ENCODE results near the gene CLEC4M. TPM values are rescaled to one million over a fixed set of nuclear protein-coding genes. Genes with fewer than 3 reads are reported as not detected.

The CLEC4M gene
- polyA plus RNA-seq, 1 donor (not counting 4 experiments of a cell fraction or from before 2014, with no cell fraction given) = not detected

- dilution Hi-C loops (cut with MboI; ENCODE audit: extremely low pct_ligation_motif_present, low sequenced_read_pairs) = no loop called here
Measured at GRCh38 chr19:7737215-7737614, 25.8 kb upstream of the CLEC4M start.

GRCh38 chr19:7738023-7738422 is 25.0 kb upstream of the CLEC4M start:
- dilution Hi-C loops (cut with MboI; ENCODE audit: extremely low pct_ligation_motif_present, low sequenced_read_pairs) = no loop called here
- no peak overlapping the region for H2AFZ ChIP-seq (ENCODE audit: control insufficient read depth, low read length)
- FAIRE-seq (no peak), DNase-seq (ENCODE audit: low read depth, low spot score) (no peak)
- no peaks in the 10 kb centered on the region for H3K9me1 ChIP-seq (ENCODE audit: control insufficient read depth, extremely low read depth, insufficient read depth, low read length)
- no peaks in the 10 kb centered on the region for H4K20me1 ChIP-seq (ENCODE audit: control insufficient read depth, extremely low read depth, insufficient read depth, low read length)
- H3K4me2 ChIP-seq (ENCODE audit: control insufficient read depth, extremely low read depth, insufficient read depth, low read depth, low read length) = no peak overlapping the region
- no peak overlapping the region for H3K27ac ChIP-seq (ENCODE audit: control insufficient read depth, insufficient read depth, low read length)
- no peak overlapping the region for H3K9ac ChIP-seq (ENCODE audit: control insufficient read depth, extremely low read depth, insufficient read depth, low read length)
- no peak overlapping the region for H3K4me3 ChIP-seq (ENCODE audit: control insufficient read depth in 2 of 3, extremely low read depth in 1 of 3, insufficient read depth in 2 of 3, low read depth in 1 of 3, low read length in 3 of 3)
- no peaks in the 10 kb centered on the region for H3K9me3 ChIP-seq (ENCODE audit: control insufficient read depth, low read depth, low read length)
- H3K4me1 ChIP-seq (ENCODE audit: control insufficient read depth, extremely low read depth, insufficient read depth, low read length) = no peaks in the 10 kb centered on the region
- H3K79me2 ChIP-seq (ENCODE audit: control insufficient read depth, insufficient read depth, low read length) = no peaks in the 10 kb centered on the region
- peaks cover 4% of the 10 kb centered on the region for H3K27me3 ChIP-seq (ENCODE audit: control insufficient read depth, extremely low read depth, insufficient read depth, low read length)
- TF ChIP-seq CTCF (optimal IDR thresholded peaks at IDR 0.05 in 1 of 3, IDR thresholded peaks at IDR 0.05 in 1 of 3, conservative IDR thresholded peaks at IDR 0.05 in 1 of 3; ENCODE audit: extremely low read depth in 1 of 3, insufficient read depth in 2 of 3, low read length in 3 of 3) (no peak), EZH2 (IDR thresholded peaks at IDR 0.05; ENCODE audit: low read length) (no peak)
- H3K36me3 ChIP-seq (ENCODE audit: control insufficient read depth in 2 of 2, extremely low read depth in 1 of 2, insufficient read depth in 2 of 2, low read length in 2 of 2) = no peaks in the 10 kb centered on the region

More at GRCh38 chr19:7737215-7737614, 25.8 kb upstream of the CLEC4M start:
- H3K4me2 ChIP-seq (ENCODE audit: control insufficient read depth, extremely low read depth, insufficient read depth, low read depth, low read length) = no peak overlapping the region
- H3K9me3 ChIP-seq (ENCODE audit: control insufficient read depth, low read depth, low read length) = no peaks in the 10 kb centered on the region
- H3K36me3 ChIP-seq (ENCODE audit: control insufficient read depth in 2 of 2, extremely low read depth in 1 of 2, insufficient read depth in 2 of 2, low read length in 2 of 2) = no peaks in the 10 kb centered on the region
- no peaks in the 10 kb centered on the region for H4K20me1 ChIP-seq (ENCODE audit: control insufficient read depth, extremely low read depth, insufficient read depth, low read length)
- FAIRE-seq (no peak), DNase-seq (ENCODE audit: low read depth, low spot score) (no peak)
- no peaks in the 10 kb centered on the region for H3K4me1 ChIP-seq (ENCODE audit: control insufficient read depth, extremely low read depth, insufficient read depth, low read length)
- H3K9me1 ChIP-seq (ENCODE audit: control insufficient read depth, extremely low read depth, insufficient read depth, low read length) = no peaks in the 10 kb centered on the region
- no peak overlapping the region for H2AFZ ChIP-seq (ENCODE audit: control insufficient read depth, low read length)
- peaks cover 7% of the 10 kb centered on the region for H3K27me3 ChIP-seq (ENCODE audit: control insufficient read depth, extremely low read depth, insufficient read depth, low read length)
- no peak overlapping the region for H3K4me3 ChIP-seq (ENCODE audit: control insufficient read depth in 2 of 3, extremely low read depth in 1 of 3, insufficient read depth in 2 of 3, low read depth in 1 of 3, low read length in 3 of 3)
- no peak for TF ChIP-seq EZH2 (IDR thresholded peaks at IDR 0.05; ENCODE audit: low read length)
- H3K9ac ChIP-seq (ENCODE audit: control insufficient read depth, extremely low read depth, insufficient read depth, low read length) = no peak overlapping the region
- H3K79me2 ChIP-seq (ENCODE audit: control insufficient read depth, insufficient read depth, low read length) = no peaks in the 10 kb centered on the region
- no peak overlapping the region for H3K27ac ChIP-seq (ENCODE audit: control insufficient read depth, insufficient read depth, low read length)

- DNase-seq (ENCODE audit: low read depth, low spot score) (no peak), FAIRE-seq (no peak)
- Histone ChIP-seq H2AFZ (ENCODE audit: control insufficient read depth, low read length) (no peak overlapping the region), H3K79me2 (ENCODE audit: control insufficient read depth, insufficient read depth, low read length) (no peaks in the 10 kb centered on the region), H3K4me1 (ENCODE audit: control insufficient read depth, extremely low read depth, insufficient read depth, low read length) (no peaks in the 10 kb centered on the region), H3K9me1 (ENCODE audit: control insufficient read depth, extremely low read depth, insufficient read depth, low read length) (no peaks in the 10 kb centered on the region), H3K36me3 (ENCODE audit: control insufficient read depth in 2 of 2, extremely low read depth in 1 of 2, insufficient read depth in 2 of 2, low read length in 2 of 2) (no peaks in the 10 kb centered on the region), H3K4me2 (ENCODE audit: control insufficient read depth, extremely low read depth, insufficient read depth, low read depth, low read length) (no peak overlapping the region), H4K20me1 (ENCODE audit: control insufficient read depth, extremely low read depth, insufficient read depth, low read length) (no peaks in the 10 kb centered on the region), H3K27ac (ENCODE audit: control insufficient read depth, insufficient read depth, low read length) (no peak overlapping the region), H3K9me3 (ENCODE audit: control insufficient read depth, low read depth, low read length) (no peaks in the 10 kb centered on the region), H3K4me3 (ENCODE audit: control insufficient read depth in 2 of 3, extremely low read depth in 1 of 3, insufficient read depth in 2 of 3, low read depth in 1 of 3, low read length in 3 of 3) (no peak overlapping the region), H3K9ac (ENCODE audit: control insufficient read depth, extremely low read depth, insufficient read depth, low read length) (no peak overlapping the region), H3K27me3 (ENCODE audit: control insufficient read depth, extremely low read depth, insufficient read depth, low read length) (no peaks in the 10 kb centered on the region)
- TF ChIP-seq EZH2 (IDR thresholded peaks at IDR 0.05; ENCODE audit: low read length) (no peak), CTCF (optimal IDR thresholded peaks at IDR 0.05 in 1 of 3, IDR thresholded peaks at IDR 0.05 in 1 of 3, conservative IDR thresholded peaks at IDR 0.05 in 1 of 3; ENCODE audit: extremely low read depth in 1 of 3, insufficient read depth in 2 of 3, low read length in 3 of 3) (no peak)
- dilution Hi-C loops (cut with MboI; ENCODE audit: extremely low pct_ligation_motif_present, low sequenced_read_pairs) = no loop called here
Measured at GRCh38 chr19:7739211-7739755, 23.8 kb upstream of the CLEC4M start.
